IPS-20b (cell line): ENCODE data around the gene CENPS.
"Not testable (repeated sequence)": the region's sequence is repeated elsewhere in the genome, so short reads cannot be mapped to it uniquely, and the experiment has no call there.

Source experiments
- H3K27ac ChIP-seq: one replicate; pipeline ENCODE4 v1.5.1; 2013; ENCODE audit warnings: low read length
- H3K27me3 ChIP-seq: 2 replicates; pipeline ENCODE4 v1.6.1; 2013; ENCODE audit warnings: mild to moderate bottlenecking, low read length, inconsistent platforms; ENCODE audit not compliant: insufficient read depth
- H3K36me3 ChIP-seq: 2 replicates; pipeline ENCODE4 v1.6.1; 2013; ENCODE audit warnings: low read depth, mild to moderate bottlenecking, inconsistent platforms, low read length, moderate library complexity; ENCODE audit not compliant: insufficient read depth
- H3K4me1 ChIP-seq: 2 replicates; pipeline ENCODE4 v1.6.1; 2013; ENCODE audit warnings: mild to moderate bottlenecking, control low read depth, inconsistent platforms, low read length, moderate library complexity; ENCODE audit not compliant: insufficient read depth
- H3K4me3 ChIP-seq: 2 replicates; pipeline ENCODE4 v1.5.1; 2013; ENCODE audit warnings: mild to moderate bottlenecking, low read length, inconsistent platforms
- H3K9ac ChIP-seq: 2 replicates; pipeline ENCODE4 v1.6.1; 2013; ENCODE audit warnings: low read depth, mild to moderate bottlenecking, inconsistent platforms, low read length, moderate library complexity
- H3K9me3 ChIP-seq: 2 replicates; pipeline ENCODE4 v1.6.1; 2013; ENCODE audit warnings: mild to moderate bottlenecking, low read depth, low read length, inconsistent platforms; ENCODE audit not compliant: insufficient read depth

Gene CENPS

DNA sequence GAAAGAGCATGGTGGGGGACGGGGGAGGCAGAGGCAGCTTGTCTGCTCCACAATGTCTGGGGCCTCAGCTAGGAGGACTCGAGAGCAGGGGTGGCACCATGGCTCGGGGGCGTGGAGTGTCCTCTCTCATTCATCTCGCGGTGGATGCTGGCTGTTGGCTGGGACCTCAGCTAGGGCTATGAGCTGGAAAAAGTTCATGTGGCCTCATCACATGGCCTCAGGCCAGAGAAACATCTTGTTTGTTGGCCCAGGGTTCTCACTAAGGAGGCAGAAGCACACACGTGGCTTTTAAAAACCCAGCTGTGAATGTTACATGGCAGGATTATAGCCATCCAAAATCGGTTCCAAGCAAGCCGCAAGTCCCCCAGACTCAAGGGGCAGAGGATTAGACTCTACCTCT is 6.2 kb upstream of the CENPS start:
- Histone ChIP-seq H3K27ac (no peak overlapping the region), H3K4me1 (no peaks in the 10 kb centered on the region; the same call in 1 of the 2 replicates), H3K9ac (no peak overlapping the region), H3K4me3 (no peak overlapping the region), H3K9me3 (no peaks in the 10 kb centered on the region), H3K27me3 (no peaks in the 10 kb centered on the region), H3K36me3 (peaks cover 24% of the 10 kb centered on the region)

DNA sequence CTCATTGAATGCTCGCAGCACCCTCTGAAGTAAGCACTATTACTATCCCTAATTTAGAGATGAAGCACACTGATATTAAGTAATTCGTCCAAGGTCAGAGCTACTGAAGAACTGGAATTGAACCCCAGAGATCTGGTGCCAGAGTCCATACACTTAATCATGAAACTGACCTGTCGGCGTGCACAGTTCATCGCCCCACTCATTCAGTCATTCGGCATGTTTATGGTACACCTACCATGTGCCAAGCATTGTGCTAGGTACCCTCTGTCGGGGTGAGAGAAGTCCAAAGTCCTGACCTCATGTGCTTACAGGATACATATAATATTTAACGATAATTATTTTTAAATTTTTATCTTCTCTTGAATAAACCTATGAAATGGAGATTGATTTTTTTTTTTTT is 5.6 kb upstream of the CENPS start:
- no peak overlapping the region for H3K4me3 ChIP-seq
- H3K9me3 ChIP-seq, result no peaks in the 10 kb centered on the region
- no peaks in the 10 kb centered on the region for H3K27me3 ChIP-seq
- no peak overlapping the region for H3K9ac ChIP-seq
- no peaks in the 10 kb centered on the region; the same call in 1 of the 2 replicates for H3K4me1 ChIP-seq
- H3K36me3 ChIP-seq, result peaks cover 18% of the 10 kb centered on the region
- no peak overlapping the region for H3K27ac ChIP-seq

DNA sequence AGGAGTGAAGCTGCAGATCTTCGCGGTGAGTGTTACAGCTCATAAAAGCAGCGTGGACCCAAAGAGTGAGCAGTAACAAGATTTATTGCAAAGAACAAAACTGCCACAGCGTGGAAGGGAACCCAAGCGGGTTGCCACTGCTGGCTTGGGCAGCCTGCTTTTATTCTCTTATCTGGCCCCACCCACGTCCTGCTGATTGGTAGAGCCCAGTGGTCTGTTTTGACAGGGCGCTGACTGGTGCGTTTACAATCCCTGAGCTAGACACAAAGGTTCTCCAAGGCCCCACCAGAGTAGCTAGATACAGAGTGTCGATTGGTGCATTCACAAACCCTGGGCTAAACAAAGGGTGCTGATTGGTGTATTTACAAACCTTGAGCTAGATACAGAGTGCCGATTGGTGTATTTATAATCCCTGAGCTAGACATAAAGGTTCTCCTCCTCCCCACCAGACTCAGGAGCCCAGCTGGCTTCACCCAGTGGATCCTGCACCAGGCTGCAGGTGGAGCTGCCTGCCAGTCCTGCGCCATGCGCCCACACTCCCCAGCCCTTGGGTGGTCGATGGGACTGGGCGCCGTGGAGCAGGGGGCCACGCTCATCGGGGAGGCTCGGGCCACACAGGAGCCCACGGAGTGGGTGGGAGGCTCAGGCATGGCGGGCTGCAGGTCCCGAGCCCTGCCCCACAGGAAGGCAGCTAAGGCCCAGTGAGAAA is 4.3 kb upstream of the CENPS start:
- H3K9me3 ChIP-seq, H3K36me3 ChIP-seq, H3K9ac ChIP-seq, H3K4me1 ChIP-seq, H3K27me3 ChIP-seq, H3K4me3 ChIP-seq, H3K27ac ChIP-seq: not testable (repeated sequence)

DNA sequence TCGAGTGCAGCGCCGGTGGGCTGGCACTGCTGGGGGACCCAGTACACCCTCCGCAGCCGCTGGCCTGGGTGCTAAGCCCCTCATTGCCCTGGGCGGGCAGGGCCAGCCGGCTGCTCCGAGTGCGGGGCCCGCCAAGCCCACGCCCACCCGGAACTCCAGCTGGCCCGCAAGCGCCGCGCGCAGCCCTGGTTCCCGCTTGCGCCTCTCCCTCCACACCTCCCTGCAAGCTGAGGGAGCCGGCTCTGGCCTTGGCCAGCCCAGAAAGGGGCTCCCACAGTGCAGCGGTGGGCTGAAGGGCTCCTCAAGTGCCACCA is 3.7 kb upstream of the CENPS start:
- not testable (repeated sequence) for H3K4me3 ChIP-seq, H3K27ac ChIP-seq

DNA sequence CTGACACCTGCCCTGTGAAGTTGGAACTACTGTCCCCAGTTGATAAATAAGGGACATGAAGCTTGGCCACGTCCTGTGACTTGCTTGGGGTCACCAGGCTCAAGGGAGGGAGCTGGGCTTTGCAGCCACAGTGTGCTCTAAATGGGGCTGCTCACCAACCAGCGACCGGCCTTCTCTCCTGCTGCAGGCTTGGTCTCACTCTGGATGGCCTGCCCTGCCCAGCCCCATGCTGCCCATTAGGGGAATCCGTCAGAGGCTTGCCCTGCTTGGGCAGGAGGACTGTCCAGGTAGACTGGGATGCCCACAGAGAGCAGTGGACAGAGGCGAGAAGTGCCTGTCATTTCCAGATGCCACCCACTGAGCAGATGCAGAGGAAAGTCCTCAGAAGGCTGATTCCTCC is 1.2 kb upstream of the CENPS start:
- Histone ChIP-seq H3K27ac (no peak overlapping the region), H3K36me3 (no peaks in the 10 kb centered on the region), H3K4me1 (no peaks in the 10 kb centered on the region; the same call in none of the 2 replicates), H3K9me3 (no peaks in the 10 kb centered on the region), H3K4me3 (no peak overlapping the region), H3K9ac (no peak overlapping the region), H3K27me3 (no peaks in the 10 kb centered on the region)

More for the DNA sequence above, 3.7 kb upstream of the CENPS start:
- H3K9me3 ChIP-seq, H3K9ac ChIP-seq, H3K36me3 ChIP-seq, H3K27me3 ChIP-seq, H3K4me1 ChIP-seq: not testable (repeated sequence)

DNA sequence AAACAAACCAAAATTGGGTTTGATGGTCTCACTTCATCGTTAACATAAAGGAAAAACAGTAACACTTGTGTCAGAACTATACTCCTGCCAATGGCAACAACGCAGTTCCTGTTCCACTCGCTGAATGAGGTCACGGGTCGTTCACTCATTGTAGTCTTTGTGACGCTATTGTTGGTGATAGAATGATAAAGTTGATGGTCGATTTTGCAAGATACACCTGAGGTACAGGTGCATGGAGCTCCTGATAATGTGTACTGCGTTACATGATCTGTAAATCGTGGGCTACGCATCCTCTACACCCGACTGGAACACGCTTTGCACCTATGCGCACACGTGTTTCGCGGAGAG is 391 bp upstream of the CENPS start:
- H3K27me3 ChIP-seq, result no peaks in the 10 kb centered on the region
- no peaks in the 10 kb centered on the region; the same call in 1 of the 2 replicates for H3K36me3 ChIP-seq
- H3K9me3 ChIP-seq, result no peaks in the 10 kb centered on the region
- H3K9ac ChIP-seq, result peak overlapping the region; percentile 94
- no peak overlapping the region for H3K27ac ChIP-seq
- H3K4me1 ChIP-seq, result no peaks in the 10 kb centered on the region; the same call in none of the 2 replicates
- H3K4me3 ChIP-seq, result peak overlapping the region; percentile 80

DNA sequence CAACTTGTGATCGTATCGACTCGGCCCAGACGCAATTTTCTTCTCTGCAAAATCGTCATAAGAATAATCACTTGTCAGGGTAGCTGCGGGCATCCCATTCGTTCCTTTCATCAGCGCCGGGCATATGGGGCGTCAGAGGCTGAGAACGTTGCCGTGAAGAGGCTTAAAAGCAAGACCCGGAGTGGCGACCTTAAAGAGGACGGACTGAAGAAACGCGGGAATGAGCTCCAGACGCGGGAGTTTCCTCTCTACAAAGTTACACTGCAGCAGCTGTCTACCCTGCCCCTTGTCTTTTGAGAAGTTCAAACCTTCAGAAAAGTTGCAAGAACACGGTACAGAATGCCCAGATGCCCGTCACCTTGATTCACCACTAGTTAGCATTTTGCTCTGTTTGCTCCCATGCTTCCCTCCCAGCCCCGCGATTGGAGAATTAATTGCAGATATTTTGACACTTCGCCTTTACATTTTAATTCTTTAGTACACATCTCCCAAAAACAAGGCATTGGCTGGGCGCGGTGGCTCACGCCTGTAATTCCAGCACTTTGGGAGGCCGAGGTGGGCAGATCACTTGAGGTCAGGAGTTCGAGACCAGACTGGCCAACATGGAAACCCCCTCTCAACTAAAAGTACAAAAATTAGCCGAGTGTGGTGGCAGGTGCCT is 967 bp downstream of the CENPS start:
- no peaks in the 10 kb centered on the region for H3K9me3 ChIP-seq
- no peak overlapping the region for H3K27ac ChIP-seq
- no peaks in the 10 kb centered on the region; the same call in none of the 2 replicates for H3K4me1 ChIP-seq
- no peaks in the 10 kb centered on the region; the same call in 1 of the 2 replicates for H3K36me3 ChIP-seq
- H3K4me3 ChIP-seq, result peak overlapping the region; percentile 80
- peak overlapping the region; percentile 94; the same call in 1 of the 2 replicates for H3K9ac ChIP-seq
- no peaks in the 10 kb centered on the region for H3K27me3 ChIP-seq

DNA sequence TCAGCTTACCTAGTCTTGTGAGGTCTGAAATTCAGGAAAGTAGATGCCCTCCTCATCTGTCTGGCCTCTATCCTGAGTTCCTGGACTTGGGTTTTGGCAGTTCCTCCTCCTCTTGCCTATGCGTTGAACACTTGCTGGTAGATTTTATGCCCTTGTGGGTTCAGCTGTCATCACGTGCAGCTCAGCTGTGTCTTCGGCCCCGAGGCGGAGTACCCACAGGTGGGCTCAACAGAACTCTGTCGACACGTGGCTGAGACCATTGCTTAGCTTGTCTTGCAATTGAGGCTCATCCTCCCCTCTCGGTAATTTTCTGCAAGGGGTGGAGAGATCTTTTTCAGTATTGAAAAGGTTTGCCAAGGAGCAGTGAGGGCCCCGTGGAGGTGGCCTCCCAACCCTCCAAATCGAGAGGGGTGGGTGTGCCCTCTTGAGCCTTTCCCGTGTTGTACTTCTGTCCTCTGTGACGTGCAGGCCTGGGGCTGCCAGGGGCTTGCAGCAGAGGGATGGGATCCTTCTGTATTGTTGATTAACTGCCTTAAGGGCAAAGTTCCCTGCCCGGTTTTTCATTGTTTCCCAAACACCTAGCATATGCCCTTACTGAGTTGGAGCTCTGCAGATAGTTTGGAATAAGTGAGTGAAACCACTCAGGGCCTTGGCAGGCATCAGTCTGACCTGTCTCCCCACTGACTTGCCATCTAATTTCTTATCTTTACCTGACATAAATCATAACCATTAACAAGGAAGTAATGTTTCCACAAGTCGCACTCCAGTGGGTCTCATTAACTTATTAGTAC is 2.9 kb downstream of the CENPS start:
- Histone ChIP-seq H3K9ac (no peak overlapping the region), H3K27ac (no peak overlapping the region), H3K9me3 (no peaks in the 10 kb centered on the region), H3K4me1 (no peaks in the 10 kb centered on the region; the same call in none of the 2 replicates), H3K4me3 (no peak overlapping the region), H3K36me3 (no peaks in the 10 kb centered on the region; the same call in 1 of the 2 replicates), H3K27me3 (no peaks in the 10 kb centered on the region)

DNA sequence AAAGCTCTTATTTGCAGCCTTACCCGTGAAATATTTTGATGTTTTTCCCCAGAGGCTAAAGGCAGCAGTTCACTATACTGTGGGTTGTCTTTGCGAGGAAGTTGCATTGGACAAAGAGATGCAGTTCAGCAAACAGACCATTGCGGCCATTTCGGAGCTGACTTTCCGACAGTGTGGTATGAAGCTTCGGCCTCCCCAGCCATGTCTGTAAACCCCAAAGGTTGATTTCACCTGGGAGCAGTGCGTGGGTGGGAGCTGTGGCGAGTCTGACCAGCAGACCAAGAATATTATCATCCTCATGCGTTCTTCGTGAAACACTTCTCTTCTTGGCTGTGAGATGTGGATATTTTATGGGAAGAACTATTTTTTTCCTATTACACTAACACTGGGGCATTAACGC is 3.6 kb downstream of the CENPS start:
- H3K9me3 ChIP-seq, result no peaks in the 10 kb centered on the region
- H3K4me1 ChIP-seq, result no peaks in the 10 kb centered on the region; the same call in none of the 2 replicates
- no peak overlapping the region; the same call in 1 of the 2 replicates for H3K9ac ChIP-seq
- H3K27me3 ChIP-seq, result no peaks in the 10 kb centered on the region
- no peak overlapping the region for H3K27ac ChIP-seq
- H3K4me3 ChIP-seq, result no peak overlapping the region
- no peaks in the 10 kb centered on the region; the same call in 1 of the 2 replicates for H3K36me3 ChIP-seq

DNA sequence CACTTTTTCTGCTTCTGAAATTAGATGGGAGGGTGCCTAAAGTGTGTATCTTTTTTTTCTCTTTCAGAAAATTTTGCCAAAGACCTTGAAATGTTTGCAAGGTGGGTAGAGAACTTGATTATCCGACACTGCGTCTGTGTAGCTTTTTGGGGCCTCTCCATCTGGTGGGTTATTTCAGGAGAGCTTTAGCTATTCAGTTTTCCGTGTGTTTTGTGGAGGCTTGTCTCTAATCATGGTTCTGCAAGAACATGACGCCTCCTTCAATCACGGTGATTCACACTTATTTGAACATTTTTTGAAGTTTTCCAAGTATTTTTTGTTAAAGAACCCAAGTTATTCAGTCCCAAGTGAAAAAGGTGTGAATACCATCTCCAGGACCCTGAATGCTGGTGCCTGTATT is 4.4 kb downstream of the CENPS start:
- Histone ChIP-seq H3K4me3 (no peak overlapping the region), H3K27ac (no peak overlapping the region), H3K9ac (no peak overlapping the region), H3K27me3 (no peaks in the 10 kb centered on the region), H3K4me1 (no peaks in the 10 kb centered on the region; the same call in none of the 2 replicates), H3K36me3 (no peaks in the 10 kb centered on the region; the same call in 1 of the 2 replicates), H3K9me3 (no peaks in the 10 kb centered on the region)

DNA sequence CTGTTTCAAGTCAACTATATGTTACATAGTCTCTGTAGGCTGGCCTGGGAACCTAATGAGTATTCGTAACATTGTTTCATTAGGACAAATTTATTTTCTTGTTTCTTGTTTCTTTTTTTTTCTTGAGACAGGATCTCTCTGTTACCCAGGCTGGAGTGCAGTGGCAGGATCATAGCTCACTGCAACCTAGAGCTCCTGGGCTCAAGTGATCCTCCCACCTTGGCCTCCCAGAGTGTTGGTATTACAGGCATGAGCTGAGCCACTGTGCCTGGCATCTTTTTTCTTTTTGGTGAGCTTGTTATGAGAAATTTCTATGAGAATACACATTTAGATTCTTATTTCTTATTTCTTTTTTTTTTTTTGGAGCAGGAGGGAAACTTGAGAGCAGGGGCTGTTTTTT is 6.8 kb downstream of the CENPS start:
- Histone ChIP-seq H3K27me3 (no peaks in the 10 kb centered on the region), H3K27ac (no peak overlapping the region), H3K36me3 (no peaks in the 10 kb centered on the region; the same call in 1 of the 2 replicates), H3K9ac (no peak overlapping the region), H3K4me1 (no peaks in the 10 kb centered on the region; the same call in 1 of the 2 replicates), H3K9me3 (no peaks in the 10 kb centered on the region), H3K4me3 (no peak overlapping the region)
